Caki2 (cell line): ENCODE measurements around the gene CXorf49B. TPM values are rescaled to one million over a fixed set of nuclear protein-coding genes. Genes with fewer than 3 reads are reported as not detected.

Experiments used
- DNase-seq: peaks from one replicate; pipeline ENCODE4 v3.0.0-alpha.2; 2015; ENCODE audit warnings: low read depth
- in situ Hi-C: cut with HindIII; loops from 2 replicates; pipeline ENCODE4 v1.10.0; 2016; ENCODE audit warnings: low sequenced_read_pairs, low pct_unique_long_range_greater_than_20kb, mixed read lengths
- total RNA-seq: library from RNA; depleted of rRNA; stranded (reverse); fragments of >200 nt; shearing (Covaris generic); gene quantifications from 2 replicates; pipeline ENCODE4 v1.2.3, GENCODE V29; 2014; ENCODE audit warnings: low replicate concordance; rRNA removed

The CXorf49B gene
- total RNA-seq, 1 experiment from 2014 or later = not detected

DNA sequence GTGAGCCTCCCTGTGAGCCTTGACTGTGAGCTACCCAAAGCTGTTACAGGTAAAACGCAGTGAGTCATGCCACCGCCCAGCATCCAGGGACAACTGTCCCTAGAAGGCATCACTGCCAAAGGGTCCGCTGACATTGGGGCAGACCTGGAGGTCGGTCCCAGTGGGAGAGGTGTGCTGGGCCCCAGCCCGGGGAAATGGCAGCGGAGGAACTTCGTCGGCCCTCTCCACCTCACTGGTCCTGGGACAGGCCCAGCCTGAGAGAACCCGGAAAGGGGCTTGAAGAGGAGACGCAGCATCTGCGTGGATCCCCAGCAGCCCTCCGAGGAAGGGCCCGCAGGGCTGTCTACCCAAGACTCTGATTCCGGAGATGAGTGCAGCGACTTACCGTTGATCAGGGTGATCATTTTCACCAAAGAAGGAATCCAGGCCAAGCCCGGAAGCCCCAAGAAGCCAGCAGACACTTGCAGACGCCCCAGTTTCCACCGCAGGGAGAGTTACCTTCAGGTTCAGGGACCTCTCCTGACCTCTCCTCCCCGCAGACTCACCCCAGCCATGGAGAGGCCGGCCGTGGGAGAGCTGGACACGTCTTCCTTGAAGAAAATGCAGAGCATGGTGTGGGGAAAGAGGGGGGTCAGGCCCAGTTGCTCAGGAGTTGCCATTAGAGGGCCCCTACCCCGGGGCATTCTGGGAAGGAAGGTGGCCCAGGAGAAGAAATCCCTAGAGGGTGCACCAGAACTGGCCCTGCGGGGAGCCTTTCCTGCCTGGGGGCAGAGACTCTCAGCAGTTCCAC lies 51.2 kb downstream of the CXorf49B start:
- in situ Hi-C loops = no loop called here
- no peak for DNase-seq

DNA sequence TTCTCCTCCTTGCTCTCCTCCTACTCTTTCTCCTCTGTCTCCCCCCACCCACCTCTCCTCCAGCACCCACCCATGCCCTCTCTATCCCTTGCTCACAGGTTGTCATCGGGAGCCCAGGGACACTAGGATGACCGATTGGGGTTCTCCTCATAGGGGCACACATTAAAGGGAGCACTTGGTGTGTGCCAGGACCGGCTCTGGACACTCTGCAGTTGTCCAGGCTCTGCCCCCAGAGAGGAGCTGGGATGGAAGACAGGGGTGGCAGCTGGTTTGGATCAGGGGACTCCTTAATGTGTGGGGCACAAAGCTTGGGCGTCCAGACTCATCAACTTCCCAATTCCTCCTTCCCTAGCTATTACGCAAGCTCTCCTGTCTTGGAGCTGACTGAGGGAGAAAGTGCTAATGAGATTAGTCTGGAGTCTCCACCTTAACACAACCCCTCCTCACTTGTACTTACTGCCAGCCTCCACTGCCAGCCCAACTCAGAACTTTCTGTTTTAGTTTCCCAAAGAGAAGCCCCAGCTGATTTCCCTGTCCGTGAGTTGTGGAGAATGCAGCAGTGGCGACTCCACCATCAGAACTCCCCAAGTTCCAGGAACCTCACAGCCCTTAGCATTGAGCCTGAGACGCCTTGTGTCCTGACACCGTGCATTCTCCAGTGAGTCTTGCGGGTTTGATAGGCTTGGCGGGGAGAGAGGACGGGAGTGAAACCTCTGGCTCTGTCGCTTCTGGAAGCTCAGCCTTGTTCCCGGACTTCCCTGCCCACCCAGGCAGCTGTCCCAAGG lies 52.2 kb downstream of the CXorf49B start:
- in situ Hi-C loops = no loop called here
- no peak for DNase-seq

DNA sequence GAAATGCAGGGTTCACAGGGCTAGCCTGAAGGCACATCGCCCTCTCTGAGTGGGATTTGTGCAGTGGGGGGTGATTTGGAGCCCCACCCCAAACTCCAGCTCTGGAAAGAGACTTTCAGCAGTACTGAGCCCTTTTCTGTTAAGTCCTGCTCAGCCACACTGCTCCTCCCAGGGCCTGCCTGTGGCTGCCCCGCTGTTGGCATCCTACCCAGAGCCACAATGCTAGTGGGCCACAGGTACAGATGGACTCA lies 52.7 kb downstream of the CXorf49B start:
- in situ Hi-C loops = no loop called here
- no peak for DNase-seq

Other genes with a start within 250 kb of the CXorf49B start
- gene OGT, start 230.2 kb upstream of the CXorf49B start, total RNA-seq = 32.9 and 54.2 TPM in 2 replicates
- gene GCNA, start 184.9 kb upstream of the CXorf49B start, total RNA-seq = 2.3 TPM in 1 of 2 replicates, not detected in the other
- gene CXCR3, start 144.8 kb upstream of the CXorf49B start, total RNA-seq = not detected in 2 replicates
- not detected in 2 replicates for gene CXorf49, start 45.1 kb upstream of the CXorf49B start, total RNA-seq
- 0.07 and 1.3 TPM in 2 replicates for gene NHSL2, start 147.5 kb downstream of the CXorf49B start, total RNA-seq